GM23338 (cell line): ENCODE data around the gene KIAA1755.

Source experiments
- CTCF ChIP-seq, 2 experiments: fragments of 200-600 bp in 1 of 2; sonication (generic) in 1 of 2; conservative IDR thresholded peaks; 2 replicates each; pipeline versions ENCODE4 v1.5.1 to v1.6.1; 2016 to 2017; ENCODE audit warnings: antibody characterized with exemption in 2 of 2, low read depth in 2 of 2, mild to moderate bottlenecking in 2 of 2, moderate library complexity in 1 of 2
- EZH2 ChIP-seq: fragments of 200-600 bp; sonication (generic); IDR thresholded peaks from one replicate; pipeline ENCODE4 v1.8.0; 2017; ENCODE audit warnings: antibody characterized with exemption, mild to moderate bottlenecking, low read depth; ENCODE audit not compliant: unreplicated experiment
- EZH2phosphoT487 ChIP-seq: fragments of 200-600 bp; sonication (generic); IDR thresholded peaks from one replicate; pipeline ENCODE4 v1.8.1; 2018; ENCODE audit warnings: antibody characterized with exemption; ENCODE audit not compliant: unreplicated experiment
- JUNB ChIP-seq: IDR thresholded peaks from one replicate; pipeline ENCODE4 v1.6.1; 2016; ENCODE audit warnings: antibody characterized with exemption; ENCODE audit not compliant: unreplicated experiment
- POLR2AphosphoS5 ChIP-seq: IDR thresholded peaks from 2 replicates; pipeline ENCODE4 v1.6.1; 2016; ENCODE audit warnings: antibody characterized with exemption, low read depth
- ZNF462 ChIP-seq: fragments of 250-450 bp; sonication (Bioruptor Pico); IDR thresholded peaks from 2 replicates; pipeline ENCODE4 v1.5.0; 2020; ENCODE audit warnings: mild to moderate bottlenecking, moderate library complexity

- no peak for TF ChIP-seq EZH2
- no peak for TF ChIP-seq POLR2AphosphoS5
- no peak for TF ChIP-seq CTCF (conservative IDR thresholded peaks at IDR 0.05; ENCODE audit: low read depth in 2 of 2)
- TF ChIP-seq JUNB, result no peak
- TF ChIP-seq ZNF462 (CRISPR knock-in tag), result no peak
- no peak for TF ChIP-seq EZH2phosphoT487
These were observed 1.9 kb downstream of the KIAA1755 start for GRCh38 chr20:38258545-38259215.
